ENCODE data around the gene PTPRN2.

DNA sequence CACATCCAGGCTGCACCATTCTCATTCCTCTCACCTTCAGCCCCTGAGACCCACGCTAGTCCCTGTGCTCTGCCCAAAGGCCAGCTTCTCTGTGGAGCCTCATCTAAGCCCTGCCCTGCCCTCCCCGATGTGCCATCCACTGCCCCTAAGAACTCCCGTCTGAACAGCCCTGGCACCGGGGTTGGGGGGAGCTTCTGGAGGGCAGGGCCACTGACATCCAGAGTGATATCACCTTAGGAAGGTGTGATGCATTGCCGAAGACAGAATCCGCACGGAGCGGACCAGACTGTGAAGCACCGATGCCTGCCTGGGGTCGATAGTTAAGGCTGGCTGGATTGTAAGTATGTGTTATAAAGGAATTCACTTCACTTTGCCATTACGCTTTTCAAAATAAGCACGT, 511.0 kb downstream of the PTPRN2 start:
- TF ChIP-seq L3MBTL2 (conservative IDR thresholded peaks at IDR 0.05) (no peak), ELF4 (IDR thresholded peaks at IDR 0.05) (no peak), BHLHE40 (IDR thresholded peaks at IDR 0.05; ENCODE audit: borderline replicate concordance) (no peak), CTBP1 (IDR thresholded peaks at IDR 0.05; ENCODE audit: borderline replicate concordance) (no peak), TARDBP (IDR thresholded peaks at IDR 0.05) (no peak), ARNT (IDR thresholded peaks at IDR 0.05) (no peak), SP1 (IDR thresholded peaks at IDR 0.05) (no peak), FOXA1 (IDR thresholded peaks at IDR 0.05) (no peak), NFRKB (IDR thresholded peaks at IDR 0.05) (no peak), FOXM1 (IDR thresholded peaks at IDR 0.05; ENCODE audit: borderline replicate concordance) (no peak), HDGF (IDR thresholded peaks at IDR 0.05; ENCODE audit: borderline replicate concordance) (no peak), LEF1 (IDR thresholded peaks at IDR 0.05; ENCODE audit: borderline replicate concordance) (no peak), FOXK2 (IDR thresholded peaks at IDR 0.05) (no peak)
